ENCODE data around the gene NEK6. TPM values are rescaled to one million over a fixed set of nuclear protein-coding genes. Genes with fewer than 3 reads are reported as not detected.
"Not testable (repeated sequence)": the region's sequence is repeated elsewhere in the genome, so short reads cannot be mapped to it uniquely, and the experiment has no call there.

NEK6 gene
- total RNA-seq, 1 donor: 64.3 TPM

GRCh38 chr9:124242331-124243194 is 15.2 kb upstream of the NEK6 start:
- no peak for TF ChIP-seq CTCF (IDR thresholded peaks at IDR 0.05; ENCODE audit: insufficient read depth, low read length)
- peak; percentile 39 for DNase-seq (ENCODE audit: low read depth)

DNA sequence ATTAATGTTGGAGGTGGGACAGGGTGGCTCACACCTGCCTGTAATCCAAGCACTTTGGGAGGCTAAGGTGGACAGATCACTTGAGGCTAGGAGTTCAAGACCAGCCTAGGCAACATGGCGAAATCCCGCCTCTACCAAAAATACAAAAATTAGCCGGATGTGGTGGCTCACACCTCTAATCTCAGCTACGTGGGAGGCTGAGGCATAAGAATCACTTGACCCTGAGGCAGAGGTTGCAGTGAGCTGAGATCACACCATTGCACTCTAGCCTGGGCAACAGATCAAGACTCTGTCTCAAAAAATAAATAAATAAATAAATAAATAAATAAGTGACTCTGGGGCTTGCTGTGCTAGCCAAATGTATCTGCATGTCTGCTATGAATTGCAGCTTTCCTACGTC is 10.4 kb upstream of the NEK6 start:
- DNase-seq (ENCODE audit: low read depth); H3K4me3 ChIP-seq (ENCODE audit: low read depth, low read length): not testable (repeated sequence)

More at GRCh38 chr9:124242331-124243194, 15.2 kb upstream of the NEK6 start:
- peak overlapping the region; percentile 18 for H3K4me3 ChIP-seq (ENCODE audit: low read depth, low read length)

- TF ChIP-seq CTCF (IDR thresholded peaks at IDR 0.05; ENCODE audit: insufficient read depth, low read length): no peak
- no peak overlapping the region for H3K4me3 ChIP-seq (ENCODE audit: low read depth, low read length)
- DNase-seq (ENCODE audit: low read depth): no peak
Measured at GRCh38 chr9:124248066-124248465, 9.7 kb upstream of the NEK6 start.

DNA sequence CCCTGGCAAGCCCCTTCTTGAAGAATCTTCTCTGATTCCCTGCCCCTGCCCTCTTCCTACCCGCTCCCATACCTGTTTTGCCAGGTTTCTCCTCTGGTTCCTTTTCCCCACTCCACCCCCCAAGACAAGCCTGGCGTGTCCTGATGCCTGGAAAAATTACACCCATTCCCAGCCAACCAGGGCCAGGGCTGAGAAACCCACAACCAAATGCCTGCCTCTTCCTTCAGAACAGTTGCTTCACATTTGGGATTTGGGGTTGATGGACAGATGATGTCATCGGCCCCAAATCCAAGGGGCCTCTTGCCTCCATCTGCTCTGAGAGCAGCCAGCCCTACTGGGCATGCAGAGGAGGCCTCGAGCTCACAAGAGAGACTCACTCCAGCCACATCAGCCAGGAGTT is 8.8 kb upstream of the NEK6 start:
- DNase-seq (ENCODE audit: low read depth): no peak
- H3K4me3 ChIP-seq (ENCODE audit: low read depth, low read length): no peak overlapping the region
- TF ChIP-seq CTCF (IDR thresholded peaks at IDR 0.05; ENCODE audit: insufficient read depth, low read length): no peak

DNA sequence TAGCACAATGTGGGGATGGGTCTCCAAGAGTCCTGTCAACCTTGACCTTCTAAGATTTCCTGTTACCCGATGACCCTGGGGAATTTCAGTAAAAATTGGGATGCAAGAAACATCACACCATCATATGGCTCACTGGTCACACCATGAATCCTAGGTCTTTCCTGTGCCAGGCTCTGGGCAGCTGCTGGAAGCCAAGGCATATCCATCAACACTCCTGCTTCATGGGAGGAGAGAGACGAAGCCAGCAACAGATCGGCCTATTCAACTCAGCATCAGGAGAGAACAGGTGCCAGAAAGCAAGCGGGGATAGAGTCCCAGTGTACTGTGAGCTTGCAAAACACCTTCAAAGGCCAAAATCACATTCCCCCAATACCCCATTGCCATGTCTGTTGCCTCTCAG is 6.5 kb upstream of the NEK6 start:
- TF ChIP-seq CTCF (IDR thresholded peaks at IDR 0.05; ENCODE audit: insufficient read depth, low read length): no peak
- no peak for DNase-seq (ENCODE audit: low read depth)
- no peak overlapping the region for H3K4me3 ChIP-seq (ENCODE audit: low read depth, low read length)

- no peak for TF ChIP-seq CTCF (IDR thresholded peaks at IDR 0.05; ENCODE audit: insufficient read depth, low read length)
- H3K4me3 ChIP-seq (ENCODE audit: low read depth, low read length): no peak overlapping the region
- DNase-seq (ENCODE audit: low read depth): peak; percentile 58
Measured at GRCh38 chr9:124251605-124252378, 6.0 kb upstream of the NEK6 start.

GRCh38 chr9:124252878-124253277 is 4.9 kb upstream of the NEK6 start:
- DNase-seq (ENCODE audit: low read depth); H3K4me3 ChIP-seq (ENCODE audit: low read depth, low read length): not testable (repeated sequence)

Measured in fibroblast of the aortic adventitia (primary cell).